Epidermal melanocyte (primary cell): ENCODE data around the gene DCTN2.
A peak's percentile ranks its signal among the peaks of the same experiment; 100 is the strongest.
"Not testable (repeated sequence)": the region's sequence is repeated elsewhere in the genome, so short reads cannot be mapped to it uniquely, and the experiment has no call there.

ENCODE experiments used
- DNase-seq: peaks from one replicate; pipeline ENCODE4 v3.0.0; 2011; ENCODE audit warnings: low spot score; ENCODE audit not compliant: insufficient read length

The DCTN2 gene

GRCh38 chr12:57577981-57578758, 31.2 kb upstream of the DCTN2 start:
- DNase-seq, result no peak

- no peak for DNase-seq
These were observed 29.7 kb upstream of the DCTN2 start for GRCh38 chr12:57576613-57577160.

GRCh38 chr12:57575771-57576612, 29.0 kb upstream of the DCTN2 start:
- no peak for DNase-seq

GRCh38 chr12:57574795-57575194, 27.8 kb upstream of the DCTN2 start:
- no peak for DNase-seq

GRCh38 chr12:57571926-57572762, 25.2 kb upstream of the DCTN2 start:
- no peak for DNase-seq

GRCh38 chr12:57570438-57570837, 23.4 kb upstream of the DCTN2 start:
- DNase-seq, result not testable (repeated sequence)

- no peak for DNase-seq
These were observed 22.9 kb upstream of the DCTN2 start for GRCh38 chr12:57569858-57570257.

- DNase-seq, result no peak
These were observed 21.8 kb upstream of the DCTN2 start for GRCh38 chr12:57568838-57569237.

GRCh38 chr12:57564178-57564740, 17.3 kb upstream of the DCTN2 start:
- DNase-seq, result no peak

- no peak for DNase-seq
These were observed 16.4 kb upstream of the DCTN2 start for GRCh38 chr12:57563358-57563757.

- not testable (repeated sequence) for DNase-seq
These were observed 14.1 kb upstream of the DCTN2 start for GRCh38 chr12:57561117-57561516.

GRCh38 chr12:57560516-57560915, 13.5 kb upstream of the DCTN2 start:
- DNase-seq, result no peak

- no peak for DNase-seq
These were observed 11.9 kb upstream of the DCTN2 start for GRCh38 chr12:57558864-57559263.

GRCh38 chr12:57554897-57555296, 7.9 kb upstream of the DCTN2 start:
- DNase-seq, result no peak

GRCh38 chr12:57554453-57554852, 7.5 kb upstream of the DCTN2 start:
- DNase-seq, result no peak

GRCh38 chr12:57553343-57554202, 6.6 kb upstream of the DCTN2 start:
- no peak for DNase-seq

GRCh38 chr12:57552835-57553313, 5.9 kb upstream of the DCTN2 start:
- peak; percentile 25 for DNase-seq

GRCh38 chr12:57552306-57552651, 5.3 kb upstream of the DCTN2 start:
- DNase-seq, result peak; percentile 19

- no peak for DNase-seq
These were observed 4.8 kb upstream of the DCTN2 start for GRCh38 chr12:57551637-57552305.
